Measurements from ENCODE around the gene MIEF1.

- no peak for TF ChIP-seq ARNTL (CRISPR knock-in tag; IDR thresholded peaks at IDR 0.05; ENCODE audit: borderline replicate concordance, low read depth)
- TF ChIP-seq PPARA (CRISPR knock-in tag; IDR thresholded peaks at IDR 0.05; ENCODE audit: borderline replicate concordance), result no peak
- TF ChIP-seq ZFP30 (CRISPR knock-in tag; IDR thresholded peaks at IDR 0.05), result no peak
- no peak for TF ChIP-seq TOX (CRISPR knock-in tag; IDR thresholded peaks at IDR 0.05; ENCODE audit: borderline replicate concordance)
- no peak for TF ChIP-seq ZC3H10 (CRISPR knock-in tag; IDR thresholded peaks at IDR 0.05)
- TF ChIP-seq CSRNP3 (CRISPR knock-in tag; IDR thresholded peaks at IDR 0.05), result no peak
- TF ChIP-seq SNAI2 (CRISPR knock-in tag; IDR thresholded peaks at IDR 0.05), result no peak
- TF ChIP-seq PATZ1 (CRISPR knock-in tag; IDR thresholded peaks at IDR 0.05; ENCODE audit: borderline replicate concordance), result no peak
- no peak for TF ChIP-seq RARB (CRISPR knock-in tag; IDR thresholded peaks at IDR 0.05)
- no peak for TF ChIP-seq CREB5 (CRISPR knock-in tag; IDR thresholded peaks at IDR 0.05; ENCODE audit: low read depth)
Measured at GRCh38 chr22:39536711-39537110, 34.6 kb downstream of the MIEF1 start.

Measured in SK-N-SH treated with all-trans-retinoic acid at 6 μM for 48 hours (cell line).